Activated gamma-delta T cell treated with Interleukin-2 at 50 U/mL for 16 hours (primary cell): ENCODE measurements around the gene WLS.
"Not testable (repeated sequence)": the region's sequence is repeated elsewhere in the genome, so short reads cannot be mapped to it uniquely, and the experiment has no call there.

ENCODE experiments used
- DNase-seq: peaks from one replicate; pipeline ENCODE4 v3.0.0-alpha.2; 2020

The WLS gene

GRCh38 chr1:68197891-68198290, 34.4 kb downstream of the WLS start:
- DNase-seq, result no peak

- no peak for DNase-seq
Observed at GRCh38 chr1:68197461-68197860, 34.9 kb downstream of the WLS start.

GRCh38 chr1:68196676-68197075, 35.6 kb downstream of the WLS start:
- no peak for DNase-seq

- no peak for DNase-seq
Observed at GRCh38 chr1:68191717-68192116, 40.6 kb downstream of the WLS start.

GRCh38 chr1:68188644-68189340, 43.5 kb downstream of the WLS start:
- no peak for DNase-seq

GRCh38 chr1:68188060-68188538, 44.2 kb downstream of the WLS start:
- no peak for DNase-seq

- DNase-seq, result no peak
Observed at GRCh38 chr1:68185743-68186142, 46.6 kb downstream of the WLS start.

GRCh38 chr1:68183895-68184294, 48.4 kb downstream of the WLS start:
- no peak for DNase-seq

- DNase-seq, result no peak
Observed at GRCh38 chr1:68181165-68181556, 51.2 kb downstream of the WLS start.

- no peak for DNase-seq
Observed at GRCh38 chr1:68180441-68181164, 51.7 kb downstream of the WLS start.

- no peak for DNase-seq
Observed at GRCh38 chr1:68178821-68179490, 53.4 kb downstream of the WLS start.

- no peak for DNase-seq
Observed at GRCh38 chr1:68175621-68176398, 56.5 kb downstream of the WLS start.

- no peak for DNase-seq
Observed at GRCh38 chr1:68174738-68175113, 57.6 kb downstream of the WLS start.

- DNase-seq, result no peak
Observed at GRCh38 chr1:68173936-68174737, 58.2 kb downstream of the WLS start.

- no peak for DNase-seq
Observed at GRCh38 chr1:68173283-68173935, 58.9 kb downstream of the WLS start.

- DNase-seq, result not testable (repeated sequence)
Observed at GRCh38 chr1:68171795-68172194, 60.5 kb downstream of the WLS start.

GRCh38 chr1:68168545-68169171, 63.7 kb downstream of the WLS start:
- DNase-seq, result no peak

GRCh38 chr1:68167211-68167610, 65.1 kb downstream of the WLS start:
- DNase-seq, result no peak

- DNase-seq, result no peak
Observed at GRCh38 chr1:68166348-68166747, 66.0 kb downstream of the WLS start.

GRCh38 chr1:68165665-68166064, 66.7 kb downstream of the WLS start:
- DNase-seq, result no peak

- DNase-seq, result no peak
Observed at GRCh38 chr1:68164918-68165317, 67.4 kb downstream of the WLS start.
